Panc1 (cell line): ENCODE results near the gene MISP3. TPM values are rescaled to one million over a fixed set of nuclear protein-coding genes. Genes with fewer than 3 reads are reported as not detected.

ENCODE experiments used
- ATAC-seq: fragments of 200-7000 bp; cut with Tn5 transposase; 2 replicates; pipeline ENCODE4 v1.9.1; 2020; ENCODE audit warnings: mild to moderate bottlenecking, moderate library complexity
- BruUV-seq: library from RNA; stranded (reverse); fragments of 400-500 nt; replicated peaks from 2 replicates; lab custom pipeline; 2021; lab: Mats Ljungman, UMichigan
- CTCF ChIA-PET: fragments of 300-600 bp; sonication (Branson Sonifier 250); formaldehyde crosslinking; loops from one replicate; lab custom pipeline; 2022; ENCODE audit warnings: antibody characterized with exemption; lab: Charles Lee
- POLR2A ChIA-PET: fragments of 300-600 bp; sonication (Branson Sonifier 250); formaldehyde crosslinking; loops from one replicate; lab custom pipeline; 2022; ENCODE audit warnings: antibody characterized with exemption; lab: Charles Lee
- DNase-seq: peaks from one replicate; pipeline ENCODE4 v3.0.0-alpha.2; 2010; ENCODE audit warnings: low read depth, low spot score
- H3K27ac ChIP-seq: 2 replicates; pipeline ENCODE4 v1.5.1; 2011; ENCODE audit warnings: mild to moderate bottlenecking, low read length, inconsistent platforms
- H3K27me3 ChIP-seq: fragments of 200-500 bp; sonication (Bioruptor generic); 2 replicates; pipeline ENCODE4 v1.6.0; 2014; ENCODE audit warnings: low read length, inconsistent platforms; ENCODE audit not compliant: control insufficient read depth, insufficient read depth
- H3K36me3 ChIP-seq: fragments of 200-500 bp; sonication (Bioruptor generic); 2 replicates; pipeline ENCODE4 v1.5.1; 2014; ENCODE audit warnings: inconsistent platforms, mild to moderate bottlenecking, low read length, moderate library complexity; ENCODE audit not compliant: control insufficient read depth, insufficient read depth
- H3K4me1 ChIP-seq: 2 replicates; pipeline ENCODE4 v1.5.1; 2011; ENCODE audit warnings: inconsistent platforms, mild to moderate bottlenecking, low read length, moderate library complexity; ENCODE audit not compliant: control insufficient read depth, insufficient read depth
- H3K4me3 ChIP-seq, 2 experiments: 2 replicates each; pipeline ENCODE4 v1.5.1; 2011 to 2012; ENCODE audit warnings: low read depth in 2 of 2, low read length in 2 of 2, mild to moderate bottlenecking in 2 of 2, inconsistent platforms in 1 of 2, moderate library complexity in 1 of 2
- H3K9me3 ChIP-seq: fragments of 200-500 bp; sonication (Bioruptor generic); 2 replicates; pipeline ENCODE4 v1.5.1; 2014; ENCODE audit warnings: low read depth, mild to moderate bottlenecking, inconsistent platforms, low read length, moderate library complexity; ENCODE audit not compliant: control insufficient read depth, insufficient read depth
- CTCF ChIP-seq: fragments of 450-650 bp; IDR thresholded peaks from 2 replicates; pipeline ENCODE4 v1.5.1; 2017; ENCODE audit warnings: mild to moderate bottlenecking
- POLR2AphosphoS5 ChIP-seq: IDR thresholded peaks from 2 replicates; pipeline ENCODE4 v1.6.1; 2012; ENCODE audit warnings: mild to moderate bottlenecking, low read depth, low read length, moderate library complexity
- SIN3A ChIP-seq: IDR thresholded peaks from 2 replicates; pipeline ENCODE4 v1.6.1; 2012; ENCODE audit warnings: low read depth, mild to moderate bottlenecking, low read length, moderate library complexity, borderline replicate concordance; ENCODE audit not compliant: insufficient read depth
- TCF7L2 ChIP-seq: IDR thresholded peaks from 2 replicates; pipeline ENCODE4 v1.6.1; 2011; ENCODE audit warnings: mild to moderate bottlenecking, low read depth, low read length, inconsistent platforms
- in situ Hi-C: cut with HindIII; loops from 2 replicates; pipeline ENCODE4 v1.10.0; 2016; ENCODE audit warnings: low sequenced_read_pairs, low pct_unique_long_range_greater_than_20kb
- intact Hi-C: fragments of 100-400 bp; cut with micrococcal nuclease; formaldehyde crosslinking; loops from one replicate; pipeline ENCODE4 v1.10.0; 2022; ENCODE audit not compliant: unreplicated experiment
- total RNA-seq: library from RNA; stranded (reverse); gene quantifications from one replicate; pipeline ENCODE4 v1.2.1, GENCODE V29; 2021; ENCODE audit not compliant: unreplicated experiment
- TF ChIP-seq, protein P1 (sequence below), 2 experiments: IDR thresholded peaks; 2 replicates each; pipeline ENCODE4 v1.6.1; 2011 to 2012; ENCODE audit warnings: low read depth in 2 of 2, control low read depth in 1 of 2, low read length in 1 of 2, mild to moderate bottlenecking in 1 of 2, moderate library complexity in 1 of 2; ENCODE audit not compliant: insufficient read depth in 1 of 2

Gene MISP3
- total RNA-seq, 1 experiment from 2014 or later, result 1.5 TPM

DNA sequence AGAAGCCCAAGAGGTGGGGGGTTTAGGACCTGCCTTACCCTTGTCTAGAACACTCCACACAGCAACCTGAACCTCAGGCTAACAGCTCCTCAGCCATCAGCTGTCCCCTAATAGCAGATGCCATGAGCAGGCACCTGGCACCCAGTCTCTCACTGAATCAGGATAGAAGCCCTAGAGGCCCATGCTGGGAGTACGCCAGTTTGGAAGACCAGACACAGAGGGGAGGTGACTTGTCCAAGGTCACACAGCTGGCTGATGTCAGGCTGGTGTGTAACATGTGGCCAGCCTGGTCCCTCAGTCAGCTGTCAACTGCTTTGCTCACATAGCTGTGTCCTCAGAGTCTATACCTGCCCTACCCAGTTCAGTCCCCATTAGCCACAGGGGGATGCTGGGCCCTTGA, 30.7 kb downstream of the MISP3 start:
- CTCF ChIA-PET, result no interaction called here
- in situ Hi-C loops, result no loop called here
- Histone ChIP-seq H3K9me3 (no peaks in the 10 kb centered on the region), H3K36me3 (no peaks in the 10 kb centered on the region), H3K4me1 (no peaks in the 10 kb centered on the region), H3K27me3 (no peaks in the 10 kb centered on the region), H3K4me3 (no peak overlapping the region), H3K27ac (no peak overlapping the region)
- TF ChIP-seq POLR2AphosphoS5, result no peak
- TF ChIP-seq, protein P1, sequence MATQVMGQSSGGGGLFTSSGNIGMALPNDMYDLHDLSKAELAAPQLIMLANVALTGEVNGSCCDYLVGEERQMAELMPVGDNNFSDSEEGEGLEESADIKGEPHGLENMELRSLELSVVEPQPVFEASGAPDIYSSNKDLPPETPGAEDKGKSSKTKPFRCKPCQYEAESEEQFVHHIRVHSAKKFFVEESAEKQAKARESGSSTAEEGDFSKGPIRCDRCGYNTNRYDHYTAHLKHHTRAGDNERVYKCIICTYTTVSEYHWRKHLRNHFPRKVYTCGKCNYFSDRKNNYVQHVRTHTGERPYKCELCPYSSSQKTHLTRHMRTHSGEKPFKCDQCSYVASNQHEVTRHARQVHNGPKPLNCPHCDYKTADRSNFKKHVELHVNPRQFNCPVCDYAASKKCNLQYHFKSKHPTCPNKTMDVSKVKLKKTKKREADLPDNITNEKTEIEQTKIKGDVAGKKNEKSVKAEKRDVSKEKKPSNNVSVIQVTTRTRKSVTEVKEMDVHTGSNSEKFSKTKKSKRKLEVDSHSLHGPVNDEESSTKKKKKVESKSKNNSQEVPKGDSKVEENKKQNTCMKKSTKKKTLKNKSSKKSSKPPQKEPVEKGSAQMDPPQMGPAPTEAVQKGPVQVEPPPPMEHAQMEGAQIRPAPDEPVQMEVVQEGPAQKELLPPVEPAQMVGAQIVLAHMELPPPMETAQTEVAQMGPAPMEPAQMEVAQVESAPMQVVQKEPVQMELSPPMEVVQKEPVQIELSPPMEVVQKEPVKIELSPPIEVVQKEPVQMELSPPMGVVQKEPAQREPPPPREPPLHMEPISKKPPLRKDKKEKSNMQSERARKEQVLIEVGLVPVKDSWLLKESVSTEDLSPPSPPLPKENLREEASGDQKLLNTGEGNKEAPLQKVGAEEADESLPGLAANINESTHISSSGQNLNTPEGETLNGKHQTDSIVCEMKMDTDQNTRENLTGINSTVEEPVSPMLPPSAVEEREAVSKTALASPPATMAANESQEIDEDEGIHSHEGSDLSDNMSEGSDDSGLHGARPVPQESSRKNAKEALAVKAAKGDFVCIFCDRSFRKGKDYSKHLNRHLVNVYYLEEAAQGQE (IDR thresholded peaks at IDR 0.05; ENCODE audit: insufficient read depth in 1 of 2, low read depth in 2 of 2, low read length in 1 of 2), result no peak
- TF ChIP-seq SIN3A, result no peak
- no peak for TF ChIP-seq CTCF
- POLR2A ChIA-PET, result interaction anchor here (0.8 kb wide), 1 partner anchor 12 kb away, joined by 3 read pairs; no protein-coding TSS in a partner anchor
- no TSS peak for BruUV-seq
- ATAC-seq, result no peak
- intact Hi-C loops, result no loop called here
- DNase-seq, result no peak

DNA sequence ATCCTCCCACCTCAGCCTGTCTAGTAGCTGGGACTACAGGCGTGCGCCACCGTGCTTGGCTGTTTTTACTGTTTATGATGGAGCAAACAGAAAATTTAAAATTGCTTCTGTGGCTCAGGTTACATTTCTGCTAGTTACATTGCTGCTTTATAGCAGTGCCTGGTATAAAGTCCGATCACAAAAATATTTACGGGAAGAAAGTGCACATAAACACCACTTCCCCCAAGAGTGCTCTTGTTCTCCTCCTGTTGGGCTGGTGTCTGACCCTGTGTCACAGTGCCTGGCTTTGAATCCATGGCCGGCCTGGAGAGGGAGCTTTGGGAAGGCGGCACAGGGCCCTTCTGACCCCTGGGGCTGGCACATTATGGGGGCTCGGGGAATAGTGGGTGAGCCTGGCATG, 33.1 kb downstream of the MISP3 start:
- in situ Hi-C loops, result no loop called here
- ChIA-PET POLR2A (no interaction called here), CTCF (no interaction called here)
- Histone ChIP-seq H3K27me3 (no peaks in the 10 kb centered on the region), H3K9me3 (no peaks in the 10 kb centered on the region), H3K36me3 (no peaks in the 10 kb centered on the region), H3K4me1 (no peaks in the 10 kb centered on the region), H3K27ac (no peak overlapping the region), H3K4me3 (no peak overlapping the region)
- no TSS peak for BruUV-seq
- no peak for ATAC-seq
- intact Hi-C loops, result no loop called here
- DNase-seq, result no peak
- TF ChIP-seq POLR2AphosphoS5 (no peak), TCF7L2 (no peak), SIN3A (no peak), CTCF (no peak)
- TF ChIP-seq, protein P1 (IDR thresholded peaks at IDR 0.05; ENCODE audit: insufficient read depth in 1 of 2, low read depth in 2 of 2, low read length in 1 of 2), result no peak
